ENCODE results near the gene SSBP3.
A peak's percentile ranks its signal among the peaks of the same experiment; 100 is the strongest.

SSBP3 gene

DNA sequence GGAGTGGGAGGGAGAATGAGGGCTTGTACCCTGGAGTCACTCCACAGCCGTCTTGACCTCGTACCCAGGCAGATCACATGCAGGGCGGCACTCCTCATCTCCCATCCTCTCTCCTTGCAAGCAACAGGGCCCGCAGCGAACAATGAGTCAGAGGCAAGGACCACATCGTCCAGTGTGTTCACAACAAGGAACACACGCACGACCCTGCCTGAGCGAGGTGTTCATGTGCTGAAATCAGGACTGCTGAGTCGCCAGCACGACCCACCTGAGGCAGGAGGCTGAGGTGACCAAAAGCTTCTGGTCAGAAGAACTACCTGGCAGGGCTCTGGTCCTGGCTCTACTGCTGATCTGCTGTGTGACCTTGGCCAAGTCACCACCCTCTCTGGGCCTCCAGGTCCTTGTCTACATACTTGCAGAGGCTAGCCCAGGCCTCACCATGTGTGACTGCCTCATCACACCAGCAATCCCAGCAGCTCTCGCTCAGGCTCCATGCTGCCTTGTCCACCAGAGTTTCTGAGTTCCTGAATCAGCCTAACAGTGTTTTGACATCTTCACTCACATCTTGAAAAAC is 78.0 kb downstream of the SSBP3 start:
- no peak for DNase-seq

DNA sequence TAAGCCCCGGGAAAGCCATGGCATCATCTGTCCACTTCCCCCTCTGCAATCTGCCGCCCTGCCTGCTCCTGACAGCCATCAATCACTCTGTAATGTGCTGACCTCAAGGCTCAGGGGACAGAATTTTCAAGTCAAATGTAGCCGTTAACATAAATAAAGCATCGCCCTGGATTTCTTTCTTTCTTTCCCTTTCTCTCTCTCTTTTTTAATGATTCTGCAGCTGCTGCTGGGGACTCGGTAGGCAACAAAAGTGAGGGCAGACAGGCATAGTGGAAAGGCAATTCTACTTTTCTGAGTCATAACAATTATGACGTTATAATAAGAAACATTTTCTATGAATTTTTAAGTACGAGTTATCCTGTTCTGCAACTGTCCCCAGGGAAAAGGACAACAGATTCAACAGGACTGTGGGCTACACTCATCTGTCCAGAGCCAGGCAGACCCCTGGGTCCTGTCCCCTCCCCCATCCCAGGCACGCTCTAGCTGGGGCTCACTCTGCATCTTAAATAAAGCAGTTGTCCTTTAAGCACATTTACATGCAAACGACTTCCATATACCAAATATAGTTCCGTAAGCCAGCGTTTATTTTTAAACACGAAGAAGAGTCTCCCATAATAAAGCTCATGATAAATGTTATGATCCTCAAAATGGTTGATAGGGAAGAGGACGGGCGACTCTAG is 78.7 kb downstream of the SSBP3 start:
- DNase-seq, result no peak

DNA sequence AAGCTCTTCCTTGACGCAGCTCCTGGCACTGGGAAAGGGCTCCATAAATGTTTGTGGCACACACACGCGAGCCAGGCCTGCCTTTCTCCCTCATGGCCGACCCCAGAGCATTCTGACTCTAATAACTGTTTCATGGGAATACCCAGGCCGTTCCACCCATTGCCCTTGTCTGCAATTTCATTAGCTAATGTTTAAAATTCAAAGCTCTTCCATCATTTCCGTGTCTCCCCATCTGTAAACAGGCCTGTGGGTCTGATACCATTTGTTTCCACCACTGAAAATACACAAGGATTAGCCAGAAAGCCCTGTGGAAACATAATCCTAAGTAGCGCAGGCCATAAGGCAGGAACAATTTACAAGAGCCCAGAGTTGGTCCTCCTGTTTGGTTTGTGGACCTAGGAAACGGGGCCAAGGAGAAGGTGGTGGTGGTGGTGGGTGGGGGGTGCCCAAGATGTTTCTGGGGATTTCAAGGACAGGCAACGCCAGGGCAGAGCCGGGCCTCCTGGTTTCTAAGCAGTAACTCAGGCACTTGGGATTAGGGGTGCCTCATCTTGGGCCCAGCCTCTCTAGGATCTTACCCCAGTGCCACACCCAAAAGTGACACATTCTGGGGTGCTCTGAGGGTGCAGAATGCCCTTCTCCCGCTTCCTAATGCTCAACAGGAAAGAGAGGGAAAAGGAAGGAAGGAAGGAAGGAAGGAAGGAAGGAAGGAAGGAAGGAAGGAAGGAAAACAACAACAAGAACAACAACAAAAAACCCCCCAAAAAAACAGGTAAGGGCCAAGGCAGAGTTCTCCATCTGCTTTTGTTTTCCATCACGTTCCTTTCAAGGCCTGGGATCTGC is 79.4 kb downstream of the SSBP3 start:
- no peak for DNase-seq

DNA sequence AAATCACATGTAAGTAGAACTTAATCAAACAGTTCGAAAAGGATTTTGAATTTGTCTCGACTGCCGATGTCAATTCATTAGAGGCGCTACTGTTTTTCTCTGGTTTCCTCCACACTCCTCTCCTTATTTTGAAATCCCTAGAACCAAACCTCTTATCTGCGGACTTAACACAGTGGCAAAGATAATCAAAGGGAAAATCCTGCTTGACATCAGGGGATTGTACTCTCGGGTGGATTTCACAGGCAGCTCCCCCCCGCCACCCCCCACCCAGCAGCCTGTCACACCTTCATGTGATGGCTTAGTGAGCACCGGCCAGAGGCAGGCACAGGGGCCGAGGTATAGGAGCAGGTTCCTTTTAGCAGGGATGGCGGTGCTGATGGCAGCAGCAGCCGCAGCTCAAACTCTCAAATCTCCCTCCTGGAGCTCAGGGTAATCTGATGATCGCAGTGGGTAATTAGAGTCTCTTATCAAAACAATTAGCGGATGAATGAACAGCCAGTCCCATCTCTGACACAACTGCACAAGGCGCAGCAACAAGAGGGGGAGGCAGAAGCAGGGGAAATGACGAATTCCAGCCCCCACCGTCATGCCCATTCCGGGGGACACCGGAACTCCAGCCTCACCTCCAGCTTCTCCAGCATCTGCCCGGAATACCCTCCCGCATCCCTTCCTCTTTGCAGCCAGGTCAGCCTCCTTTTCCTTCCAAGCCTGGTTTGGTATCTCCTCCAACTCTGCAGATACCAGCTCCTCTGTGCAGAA is 80.3 kb downstream of the SSBP3 start:
- no peak for DNase-seq

DNA sequence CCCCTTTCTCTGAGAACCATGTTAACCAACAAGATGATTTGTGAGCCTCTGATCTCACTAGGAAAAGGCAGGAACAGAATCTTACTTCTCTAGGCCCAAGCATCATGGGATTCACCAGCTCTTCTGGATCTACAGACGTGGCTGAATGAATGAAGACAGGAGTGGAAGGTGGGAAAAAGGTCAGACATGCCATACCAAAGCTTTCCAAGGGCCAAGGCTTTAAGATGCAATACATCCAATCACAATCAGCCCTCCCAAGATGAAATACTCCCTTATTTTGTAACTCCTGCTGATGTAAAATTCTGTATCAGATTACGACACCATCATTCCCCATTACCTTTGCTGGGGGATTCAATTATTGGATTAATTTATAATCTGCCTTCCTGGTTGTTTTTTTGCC is 80.9 kb downstream of the SSBP3 start:
- no peak for DNase-seq

DNA sequence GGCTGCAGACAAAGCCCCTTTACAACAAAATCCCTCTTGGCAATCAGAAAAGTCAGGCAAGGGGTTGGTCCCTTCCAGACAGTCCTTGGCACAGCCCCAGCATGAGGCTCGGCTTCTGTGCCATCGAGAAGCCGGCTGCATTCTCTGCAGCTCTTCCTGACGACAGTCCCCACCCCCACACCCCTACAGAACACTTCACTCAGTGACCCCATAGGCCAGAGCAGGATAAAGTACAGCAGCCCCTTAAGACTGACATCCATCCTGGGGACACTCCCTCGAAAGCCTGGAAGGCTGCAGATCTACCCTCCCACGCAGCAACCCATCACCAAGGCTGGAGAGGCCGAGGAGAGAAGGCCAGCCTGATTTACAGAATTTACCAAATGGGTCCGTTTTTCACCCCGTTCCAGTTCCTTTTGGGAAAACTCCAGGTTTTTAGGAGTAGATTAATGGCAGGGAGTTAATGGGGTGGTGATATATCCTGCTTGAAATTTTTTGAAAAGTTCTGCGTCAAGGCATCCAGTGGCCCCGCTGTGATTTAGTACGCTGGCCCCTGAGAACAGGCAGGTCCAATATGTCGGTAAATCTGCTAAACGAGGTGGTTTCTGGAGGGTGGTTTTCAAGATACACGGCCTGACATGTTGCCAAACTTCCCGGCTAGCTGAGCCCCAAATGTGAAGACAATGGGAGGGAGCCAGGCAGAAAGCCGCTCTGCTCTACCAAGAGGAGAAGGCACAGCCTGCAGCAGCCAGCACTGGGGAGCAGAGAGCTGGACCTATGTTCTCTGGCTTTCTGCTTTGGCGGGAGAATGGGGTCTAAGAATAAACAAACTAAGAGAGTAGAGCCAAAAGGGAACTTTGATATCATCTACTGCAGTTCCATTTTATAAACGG is 81.7 kb downstream of the SSBP3 start:
- no peak for DNase-seq

DNA sequence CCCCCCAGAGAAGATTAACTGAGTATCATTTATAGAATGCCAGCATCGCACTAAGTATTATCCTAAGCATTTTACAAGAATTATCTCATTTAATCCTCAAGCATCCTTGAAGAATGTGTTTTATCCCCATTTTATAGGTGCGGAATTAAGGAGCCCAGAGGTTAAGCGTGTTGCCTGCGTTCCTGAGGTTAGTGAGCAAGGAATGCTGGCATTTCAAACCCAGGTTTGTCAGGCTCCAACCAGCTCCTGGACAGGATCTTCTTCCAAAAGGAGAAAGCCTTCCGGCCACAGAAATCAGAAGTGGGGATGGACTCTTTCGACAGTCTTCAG is 82.3 kb downstream of the SSBP3 start:
- DNase-seq, result no peak

DNA sequence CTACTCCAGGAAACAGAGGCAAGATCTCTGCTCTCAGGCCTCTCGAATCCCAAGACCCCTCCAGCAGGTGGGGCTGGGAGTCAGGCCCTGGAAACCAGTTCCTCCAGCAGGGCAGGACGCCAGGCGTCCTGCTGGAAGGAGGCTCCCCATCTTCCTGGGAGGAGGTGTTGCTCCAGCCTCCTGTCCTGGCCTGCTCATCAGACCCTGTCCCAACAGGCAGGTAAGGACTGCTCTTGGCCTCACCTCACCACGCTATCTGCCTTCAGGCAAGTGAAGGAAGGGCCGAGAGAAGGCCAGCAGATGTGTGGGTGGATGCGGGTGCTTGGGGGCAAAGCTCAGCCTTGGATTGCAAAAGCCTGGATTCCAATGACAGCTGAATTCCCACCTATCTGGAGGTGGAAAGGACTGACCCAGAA is 82.9 kb downstream of the SSBP3 start:
- no peak for DNase-seq

DNA sequence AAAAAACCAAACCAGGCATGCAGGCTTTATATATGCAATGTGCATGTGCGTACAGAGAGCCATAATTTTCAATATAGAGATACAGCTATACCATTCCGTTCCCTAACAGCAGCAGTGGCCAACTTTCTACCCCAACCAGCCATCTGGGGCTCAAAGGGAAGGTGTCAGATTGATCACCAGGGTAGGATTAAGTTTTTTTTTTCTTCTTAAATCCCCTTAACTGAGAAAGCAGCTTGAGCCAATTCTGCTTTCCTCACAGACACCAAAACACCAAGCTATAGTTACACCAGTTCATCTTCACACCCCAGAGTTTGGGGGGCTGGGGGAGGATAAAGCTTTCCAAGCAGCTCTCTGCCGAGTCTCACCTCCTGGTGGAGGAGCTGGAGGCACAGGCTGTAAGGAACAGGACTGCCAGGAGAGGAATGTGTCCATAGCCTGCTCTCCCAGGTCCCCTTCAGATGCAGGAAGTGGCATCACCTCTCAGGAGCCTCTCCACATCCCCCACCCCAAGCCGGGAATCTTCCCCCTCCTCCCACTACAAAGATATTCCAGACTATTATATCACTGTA is 87.9 kb downstream of the SSBP3 start:
- no peak for DNase-seq

DNA sequence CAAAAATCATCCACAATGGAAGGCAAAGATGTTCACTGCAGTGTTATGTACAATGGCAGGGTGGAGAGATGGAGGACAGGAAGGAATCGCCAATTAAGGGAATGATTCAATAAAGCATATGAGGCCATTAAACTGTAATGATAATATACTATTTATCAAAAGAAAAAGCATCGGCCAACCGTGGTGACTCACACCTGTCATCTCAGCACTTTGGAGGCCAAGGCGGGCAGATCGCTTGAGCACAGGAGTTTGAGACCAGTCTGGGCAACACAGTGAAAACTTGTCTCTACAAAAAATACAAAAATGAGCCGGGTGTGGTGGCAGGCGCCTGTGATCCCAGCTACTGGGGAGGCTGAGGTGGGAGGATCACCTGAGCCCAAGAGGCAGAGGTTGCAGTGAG is 89.1 kb downstream of the SSBP3 start:
- DNase-seq, result no peak

DNA sequence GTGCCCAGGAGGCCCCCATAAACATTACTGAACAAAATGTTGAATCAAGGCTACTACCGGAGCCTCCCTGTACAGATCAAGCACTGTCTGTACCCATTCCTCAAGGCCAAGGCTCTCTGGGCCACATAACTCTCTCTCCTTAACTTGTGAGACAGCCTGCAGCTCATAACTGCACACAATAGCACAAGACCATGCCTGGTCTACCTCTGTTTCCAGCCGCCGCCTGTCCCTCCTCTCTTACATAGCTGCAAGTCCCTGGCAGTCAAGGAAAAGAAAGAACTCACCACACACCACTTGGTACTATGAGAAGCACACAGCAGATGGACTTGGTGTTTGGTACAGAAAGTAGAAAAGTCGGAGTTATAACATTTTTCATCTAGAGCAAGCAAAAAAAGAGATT is 91.1 kb downstream of the SSBP3 start:
- no peak for DNase-seq

DNA sequence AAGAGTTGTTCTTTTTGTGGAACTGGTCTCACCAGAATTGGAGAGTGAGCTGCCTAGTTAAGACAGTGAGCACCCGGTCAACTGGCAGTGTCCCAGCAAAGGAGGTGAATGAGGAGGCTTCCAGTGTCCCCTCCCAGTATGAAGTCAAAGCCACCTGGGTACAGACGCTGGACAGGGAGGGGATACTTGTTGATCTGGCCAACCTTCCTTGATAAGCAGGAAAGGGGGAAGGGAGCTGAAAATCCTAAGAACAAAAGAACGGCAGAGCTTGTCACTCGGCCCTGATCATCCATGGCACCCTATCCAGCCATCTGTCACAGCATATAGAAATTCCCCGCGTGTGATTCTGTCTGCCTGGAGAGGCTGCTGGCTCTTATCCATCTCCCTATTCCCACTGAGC is 91.5 kb downstream of the SSBP3 start:
- no peak for DNase-seq

DNA sequence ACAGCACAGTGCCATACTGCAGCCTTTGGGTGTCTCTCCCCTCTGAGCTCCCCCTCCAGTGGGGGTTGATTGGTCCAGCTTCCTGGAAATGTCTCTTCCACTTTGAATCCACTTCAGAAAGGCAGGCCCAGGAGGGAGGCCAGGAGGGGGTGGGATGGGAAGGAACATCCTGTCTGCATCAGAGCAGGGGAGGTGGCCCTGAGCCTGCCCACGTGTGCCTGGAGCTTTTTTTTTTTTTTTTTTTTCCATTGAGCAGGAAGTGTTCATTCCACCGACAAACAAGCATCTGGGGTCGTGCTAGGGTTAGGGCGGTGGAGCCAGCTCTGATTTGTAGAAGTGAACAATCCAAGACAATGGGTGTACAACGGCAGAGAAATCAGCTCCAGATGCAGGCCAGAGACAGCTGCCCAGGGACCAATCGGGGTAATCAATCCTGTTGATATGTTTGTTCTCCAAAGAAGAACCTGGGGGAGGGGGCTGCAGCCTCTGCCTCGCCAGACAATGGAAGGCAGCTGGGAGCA is 93.3 kb downstream of the SSBP3 start:
- no peak for DNase-seq

DNA sequence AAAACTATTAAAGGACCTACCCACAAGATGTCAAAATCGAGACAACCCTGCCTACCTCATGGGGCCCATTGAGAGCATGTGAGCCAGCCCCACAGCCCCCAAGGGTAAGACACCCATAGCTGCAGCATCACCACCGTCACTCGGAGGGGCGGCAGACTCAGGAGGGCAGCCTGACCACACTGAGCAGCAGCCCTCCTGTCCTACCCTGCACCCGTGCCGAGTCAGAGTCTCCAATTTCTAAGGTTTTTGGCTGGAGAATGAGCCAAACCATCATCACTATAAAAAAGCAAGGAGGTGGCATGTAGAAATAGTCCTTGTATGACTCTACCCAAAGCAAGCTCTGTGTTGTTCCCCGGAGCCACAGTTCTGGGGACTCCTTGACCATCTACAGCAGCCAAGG is 94.7 kb downstream of the SSBP3 start:
- no peak for DNase-seq

DNA sequence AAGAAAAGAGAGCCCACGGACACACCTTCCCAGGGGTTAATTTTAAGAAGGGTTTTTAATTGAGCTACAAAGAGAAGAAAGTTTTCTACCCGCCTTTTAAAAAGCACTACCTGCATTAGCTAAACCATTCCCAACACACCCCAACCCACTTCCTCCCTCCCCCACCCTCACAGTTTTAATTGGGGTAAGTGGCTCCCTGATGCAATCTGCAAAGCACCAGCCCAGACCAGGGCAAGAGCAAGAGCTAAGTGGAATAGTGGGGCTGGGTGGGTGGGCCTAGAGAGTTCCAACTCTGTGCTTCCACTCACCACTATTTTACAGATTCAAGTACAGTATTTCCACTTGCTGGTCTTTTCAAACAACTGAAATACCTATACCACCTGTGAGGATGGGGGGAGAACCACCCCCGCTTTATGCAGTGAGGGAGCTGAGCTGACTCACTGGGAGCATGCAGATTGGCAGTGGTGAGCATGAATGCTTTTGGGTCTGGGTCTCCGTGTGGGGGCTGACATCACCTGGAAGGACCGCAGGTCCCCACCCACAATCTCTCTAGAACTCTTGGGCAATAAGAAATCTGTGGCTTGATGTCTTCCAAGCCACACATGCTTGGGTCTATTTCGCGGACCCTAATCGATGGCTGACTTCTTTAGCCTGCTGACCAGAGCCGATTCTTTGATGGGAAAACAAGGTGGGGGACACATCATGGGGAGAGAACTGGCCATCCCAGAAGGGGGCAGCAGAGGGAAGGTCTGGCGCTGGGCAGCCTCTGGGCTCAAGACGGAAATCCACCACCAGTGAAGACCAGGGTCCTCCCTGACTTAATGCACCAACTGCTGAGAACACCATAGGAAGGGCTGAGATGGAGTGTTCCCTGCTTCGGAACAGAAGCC is 95.5 kb downstream of the SSBP3 start:
- no peak for DNase-seq

DNA sequence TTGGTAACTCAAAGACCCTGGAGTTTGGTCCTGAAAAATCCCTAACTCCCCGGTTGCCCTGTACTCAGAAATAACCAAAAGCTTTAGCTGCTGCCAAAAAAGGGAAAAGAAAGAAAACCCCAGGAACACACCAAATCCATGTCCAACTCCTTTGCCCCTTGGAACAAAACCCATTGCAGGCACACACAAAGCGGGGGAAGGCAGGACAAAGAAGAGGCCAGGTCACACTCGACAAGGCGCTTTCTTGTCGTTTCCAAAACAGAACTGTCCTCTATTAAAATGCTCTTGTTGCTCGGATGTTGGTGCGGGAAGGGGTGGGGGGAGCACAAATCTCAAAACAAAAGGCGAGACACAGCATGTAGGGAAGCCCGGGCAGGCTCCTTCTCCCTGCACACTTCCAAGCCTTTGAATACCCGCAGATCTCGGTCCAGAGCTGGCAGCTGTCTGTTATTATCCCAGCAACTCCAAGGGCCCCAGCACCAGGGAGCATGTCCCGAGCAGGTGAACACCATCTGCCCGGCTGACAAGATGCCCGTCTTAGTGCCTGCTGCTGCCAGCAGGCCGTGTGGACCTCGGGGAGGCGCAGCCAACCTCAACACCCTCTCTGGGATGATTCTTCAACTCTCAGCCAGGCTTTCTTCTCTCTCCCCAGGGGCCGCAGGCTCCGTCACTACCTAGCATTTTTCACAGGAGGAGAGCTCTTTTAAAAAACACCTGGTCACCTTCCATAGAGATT is 96.4 kb downstream of the SSBP3 start:
- peak; percentile 63 for DNase-seq

DNA sequence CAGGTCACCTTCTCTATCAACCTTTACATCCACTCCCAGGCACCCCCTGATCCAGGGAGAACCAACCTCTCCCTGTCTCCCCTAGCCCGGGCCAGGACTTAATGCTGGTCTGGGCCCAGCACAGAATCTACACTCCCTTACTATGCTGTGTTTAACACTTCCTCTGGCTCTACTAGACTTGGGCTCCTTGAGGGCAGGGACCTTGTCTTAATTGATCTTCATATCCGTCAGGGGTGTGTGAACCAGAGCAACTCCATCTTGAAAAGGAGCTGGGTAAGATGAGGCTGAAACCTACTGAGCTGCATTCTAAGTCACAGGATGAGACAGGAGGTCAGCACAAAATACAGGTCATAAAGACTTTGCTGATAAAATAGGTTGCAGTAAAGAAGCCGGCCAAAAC is 98.9 kb downstream of the SSBP3 start:
- no peak for DNase-seq

DNA sequence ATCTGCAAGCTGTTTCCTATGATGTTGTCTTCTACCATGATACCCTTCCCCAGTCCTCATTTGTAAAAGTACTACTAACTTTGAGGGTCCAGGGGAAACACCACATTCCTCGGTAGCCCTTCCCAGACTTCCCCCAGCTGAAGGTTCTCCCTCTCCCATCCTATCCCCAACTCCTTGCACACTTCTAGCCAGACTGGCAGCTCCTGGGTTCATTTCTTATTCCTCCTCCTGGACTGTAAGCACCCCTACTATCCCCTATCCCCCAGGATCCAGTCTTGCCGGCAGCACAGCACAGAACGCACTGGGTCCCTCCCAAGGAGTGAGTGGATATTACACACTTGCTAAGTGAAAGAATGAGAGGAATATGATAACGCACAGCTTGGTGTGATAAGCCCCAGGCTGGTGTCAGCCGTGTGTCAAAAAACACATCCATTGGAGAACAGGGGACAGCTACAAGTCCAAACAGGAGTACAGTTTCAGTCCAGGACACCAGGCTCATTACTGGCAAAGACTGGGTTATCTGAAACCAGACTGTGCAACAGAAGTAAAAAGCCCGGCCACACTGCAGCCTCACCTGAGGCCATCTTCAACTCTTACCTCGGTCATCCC is 100.2 kb downstream of the SSBP3 start:
- DNase-seq, result no peak

DNA sequence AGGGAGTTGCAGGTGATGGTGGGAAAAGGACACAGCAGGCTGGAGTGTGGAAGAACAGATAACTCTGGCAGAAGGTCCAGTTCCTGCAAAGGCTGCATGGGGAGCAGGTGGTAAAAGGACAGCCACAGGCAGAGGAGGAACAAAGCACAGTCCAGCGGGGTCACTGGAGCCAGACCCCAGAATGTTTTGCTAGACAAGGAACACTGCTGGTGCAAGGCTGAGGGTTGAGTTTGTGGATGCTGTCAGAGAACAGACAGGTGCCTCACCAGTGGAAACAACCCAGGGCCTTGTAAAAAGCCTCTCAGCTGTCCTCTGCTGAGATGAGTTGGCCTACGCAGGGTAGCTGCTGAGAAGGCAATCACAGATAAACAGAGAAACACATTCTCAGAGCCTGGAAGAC is 101.7 kb downstream of the SSBP3 start:
- no peak for DNase-seq

Data from DMS79 (cell line).